DND-41 (cell line): Measurements from ENCODE around the gene TIGD7.

Experiments
- CTCF ChIP-seq: IDR thresholded peaks from 2 replicates; pipeline ENCODE4 v1.5.1; 2012; ENCODE audit warnings: borderline replicate concordance, low read length, moderate library complexity, mild to moderate bottlenecking; ENCODE audit not compliant: poor library complexity, severe bottlenecking; ENCODE audit errors: extremely low read depth
- EZH2 ChIP-seq: IDR thresholded peaks from 3 replicates; pipeline ENCODE4 v1.6.1; 2012; ENCODE audit warnings: borderline replicate concordance, low read depth, mild to moderate bottlenecking, moderate library complexity, low read length, inconsistent platforms; ENCODE audit not compliant: severe bottlenecking

- TF ChIP-seq EZH2 = no peak
- no peak for TF ChIP-seq CTCF
These were observed 50.9 kb downstream of the TIGD7 start for GRCh38 chr16:3254309-3254708.
